GM10266 (cell line): ENCODE data around the gene ASMT.

ENCODE experiments used
- DNase-seq: peaks from one replicate; pipeline ENCODE4 v3.0.0; 2012; ENCODE audit errors: extremely low spot score
- TF ChIP-seq, protein P1 (sequence below): IDR thresholded peaks from 2 replicates; pipeline ENCODE4 v1.5.1; 2012; ENCODE audit warnings: mild to moderate bottlenecking, low read depth; ENCODE audit not compliant: control insufficient read depth, insufficient read depth; ENCODE audit errors: missing control alignments

The ASMT gene

GRCh38 chrX:1593286-1594271, 21.3 kb upstream of the ASMT start:
- TF ChIP-seq, protein P1, sequence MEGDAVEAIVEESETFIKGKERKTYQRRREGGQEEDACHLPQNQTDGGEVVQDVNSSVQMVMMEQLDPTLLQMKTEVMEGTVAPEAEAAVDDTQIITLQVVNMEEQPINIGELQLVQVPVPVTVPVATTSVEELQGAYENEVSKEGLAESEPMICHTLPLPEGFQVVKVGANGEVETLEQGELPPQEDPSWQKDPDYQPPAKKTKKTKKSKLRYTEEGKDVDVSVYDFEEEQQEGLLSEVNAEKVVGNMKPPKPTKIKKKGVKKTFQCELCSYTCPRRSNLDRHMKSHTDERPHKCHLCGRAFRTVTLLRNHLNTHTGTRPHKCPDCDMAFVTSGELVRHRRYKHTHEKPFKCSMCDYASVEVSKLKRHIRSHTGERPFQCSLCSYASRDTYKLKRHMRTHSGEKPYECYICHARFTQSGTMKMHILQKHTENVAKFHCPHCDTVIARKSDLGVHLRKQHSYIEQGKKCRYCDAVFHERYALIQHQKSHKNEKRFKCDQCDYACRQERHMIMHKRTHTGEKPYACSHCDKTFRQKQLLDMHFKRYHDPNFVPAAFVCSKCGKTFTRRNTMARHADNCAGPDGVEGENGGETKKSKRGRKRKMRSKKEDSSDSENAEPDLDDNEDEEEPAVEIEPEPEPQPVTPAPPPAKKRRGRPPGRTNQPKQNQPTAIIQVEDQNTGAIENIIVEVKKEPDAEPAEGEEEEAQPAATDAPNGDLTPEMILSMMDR, result no peak

GRCh38 chrX:1595711-1596060, 19.2 kb upstream of the ASMT start:
- no peak for DNase-seq
- TF ChIP-seq, protein P1, result no peak

More at GRCh38 chrX:1593286-1594271, 21.3 kb upstream of the ASMT start:
- no peak for DNase-seq

- no peak for DNase-seq
- TF ChIP-seq, protein P1, result no peak
Measured at GRCh38 chrX:1596676-1597344, 18.0 kb upstream of the ASMT start.

DNA sequence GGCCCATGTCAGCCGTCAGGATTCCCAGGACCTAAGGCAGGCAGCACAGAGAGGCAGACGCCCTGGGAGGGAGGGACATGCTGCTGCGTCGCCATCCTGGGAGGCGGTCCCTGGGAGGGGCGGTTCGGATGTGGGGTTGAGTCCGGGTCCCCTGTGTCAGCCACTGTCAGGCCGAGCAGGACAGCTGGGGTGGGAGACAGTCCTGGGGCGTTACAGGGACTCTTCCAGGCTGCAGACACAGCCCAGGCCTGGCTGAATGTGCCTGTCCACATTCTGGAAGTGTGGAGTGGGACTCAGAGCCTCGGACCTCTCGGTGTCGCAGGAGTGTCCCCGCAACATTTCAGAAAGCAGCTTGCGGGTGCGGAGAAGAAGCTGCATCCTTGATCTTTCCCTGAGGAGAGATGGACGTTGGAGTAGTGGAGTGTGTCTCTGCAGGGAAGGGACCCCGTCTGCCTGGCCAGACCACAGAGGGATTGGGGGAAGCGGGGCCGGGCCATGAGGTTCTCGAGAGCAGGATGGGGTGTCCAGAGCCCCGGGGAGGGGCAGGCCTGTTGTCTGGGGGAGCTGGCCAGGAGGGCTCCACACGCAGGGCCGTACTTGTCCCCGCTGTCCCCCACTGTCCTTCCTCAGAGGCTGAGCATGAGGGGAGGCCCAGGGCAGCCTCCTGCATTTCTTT, 17.4 kb upstream of the ASMT start:
- TF ChIP-seq, protein P1, result no peak
- DNase-seq, result no peak

DNA sequence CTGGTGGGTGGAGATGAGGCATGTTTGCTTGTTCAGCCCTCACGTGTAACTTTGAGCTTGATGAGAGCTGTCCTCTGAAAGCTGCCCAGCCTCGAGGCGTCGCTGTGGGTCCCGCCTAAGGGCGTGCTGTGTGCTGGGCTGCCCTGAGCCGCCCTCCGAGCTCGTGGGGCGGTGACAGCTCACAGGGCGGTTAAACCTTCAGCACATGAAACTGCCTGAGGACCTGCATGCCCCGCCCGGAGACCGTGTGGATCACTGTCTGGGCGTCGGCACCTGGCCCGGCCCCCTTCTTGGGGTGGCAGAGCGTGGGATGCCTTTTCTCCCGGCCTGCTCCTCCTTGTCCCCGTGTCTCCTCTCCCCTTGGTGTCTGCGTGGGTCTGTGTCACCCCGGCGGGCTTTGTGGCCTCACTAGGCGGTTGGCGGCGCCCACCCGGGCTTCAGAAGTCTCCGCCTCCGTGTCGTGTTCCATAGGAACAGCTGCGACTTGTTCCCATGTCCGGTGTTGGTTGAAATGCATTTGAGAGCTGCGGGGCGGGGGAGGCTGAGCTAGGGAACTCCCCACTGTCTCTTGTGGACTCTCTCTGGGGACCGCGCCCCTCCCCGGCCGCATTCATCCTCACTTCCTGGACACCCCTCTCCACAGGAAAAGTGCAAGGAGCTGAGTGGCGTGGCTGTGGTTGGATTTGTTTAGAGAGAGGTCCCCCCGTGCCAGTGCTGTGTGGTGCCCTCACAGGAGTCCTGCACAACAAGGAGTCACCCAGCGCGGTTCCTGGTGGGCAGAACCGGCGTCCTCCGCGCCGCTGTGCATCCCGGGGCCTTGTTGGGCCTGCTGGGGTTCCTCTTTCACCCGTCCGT, 16.6 kb upstream of the ASMT start:
- DNase-seq, result no peak
- TF ChIP-seq, protein P1, result no peak

DNA sequence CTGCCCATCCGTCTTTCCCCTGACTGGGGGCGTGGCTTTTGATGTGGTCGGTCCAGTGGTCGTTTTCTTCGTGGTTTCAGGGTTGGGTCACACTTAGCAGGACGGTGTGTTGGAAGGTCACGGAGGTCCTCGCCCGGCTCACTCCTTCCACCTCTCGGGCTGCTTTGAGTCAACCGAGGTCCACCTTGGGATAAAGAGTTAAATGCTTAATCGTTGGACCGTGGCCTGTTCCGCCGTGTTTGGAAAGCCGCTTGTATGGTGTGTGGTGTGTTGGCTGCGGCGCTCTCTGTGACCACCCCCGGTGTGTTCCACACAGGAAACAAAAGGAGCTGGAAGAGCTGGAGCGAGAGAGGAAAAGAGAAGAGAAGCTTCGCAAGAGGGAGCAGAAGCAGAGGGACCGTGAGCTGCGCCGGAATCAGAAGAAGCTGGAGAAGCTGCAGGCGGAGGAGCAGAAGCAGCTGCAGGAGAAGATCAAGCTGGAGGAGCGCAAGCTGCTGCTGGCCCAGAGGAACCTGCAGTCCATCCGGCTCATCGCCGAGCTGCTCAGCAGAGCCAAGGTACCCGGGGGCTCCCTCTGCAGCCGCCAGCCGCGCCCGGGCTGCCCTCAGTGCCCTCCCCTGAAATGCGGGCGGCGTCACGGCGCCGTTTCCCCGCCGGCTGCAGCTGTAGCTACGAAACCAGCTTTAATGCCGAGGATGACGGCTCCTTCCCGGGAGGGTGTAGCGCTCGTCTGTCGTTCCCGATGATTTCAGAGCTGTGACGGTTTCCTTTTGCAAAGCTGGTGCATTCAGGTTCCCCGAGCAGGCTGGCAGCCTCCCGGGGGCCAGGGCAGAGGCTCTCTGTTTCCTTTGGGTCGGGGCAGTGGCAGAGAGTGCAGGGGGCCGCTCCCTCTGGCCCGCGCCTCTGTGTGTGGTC, 15.7 kb upstream of the ASMT start:
- TF ChIP-seq, protein P1, result no peak
- no peak for DNase-seq
